Activated naive CD8-positive, alpha-beta T cell treated with anti-CD3 and anti-CD28 coated beads, Interleukin-2, amount 50 U/mL, for 24 hours (primary cell): ENCODE results near the gene RPP25.
"Not testable (repeated sequence)": the region's sequence is repeated elsewhere in the genome, so short reads cannot be mapped to it uniquely, and the experiment has no call there.

Experiments used
- ATAC-seq: fragments of 150-1000 bp; cut with Tn5 transposase; one replicate; pipeline ENCODE4 v1.10.0; 2021
- DNase-seq: peaks from one replicate; pipeline ENCODE4 v3.0.0; 2021
- H3K27ac Mint-ChIP-seq: one replicate; pipeline ENCODE4 v1.8.0; 2021; ENCODE audit warnings: mild to moderate bottlenecking, mixed read lengths
- H3K27me3 Mint-ChIP-seq: one replicate; pipeline ENCODE4 v1.8.0; 2021; ENCODE audit warnings: mixed read lengths
- H3K36me3 Mint-ChIP-seq: one replicate; pipeline ENCODE4 v1.8.0; 2021; ENCODE audit warnings: low read depth, mixed read lengths
- H3K4me1 Mint-ChIP-seq: one replicate; pipeline ENCODE4 v1.8.0; 2021; ENCODE audit warnings: mixed read lengths
- H3K4me3 Mint-ChIP-seq: one replicate; pipeline ENCODE4 v1.8.0; 2021; ENCODE audit warnings: mild to moderate bottlenecking, moderate library complexity, mixed read lengths
- H3K9me3 Mint-ChIP-seq: one replicate; pipeline ENCODE4 v1.8.0; 2021; ENCODE audit warnings: mixed read lengths

The RPP25 gene

DNA sequence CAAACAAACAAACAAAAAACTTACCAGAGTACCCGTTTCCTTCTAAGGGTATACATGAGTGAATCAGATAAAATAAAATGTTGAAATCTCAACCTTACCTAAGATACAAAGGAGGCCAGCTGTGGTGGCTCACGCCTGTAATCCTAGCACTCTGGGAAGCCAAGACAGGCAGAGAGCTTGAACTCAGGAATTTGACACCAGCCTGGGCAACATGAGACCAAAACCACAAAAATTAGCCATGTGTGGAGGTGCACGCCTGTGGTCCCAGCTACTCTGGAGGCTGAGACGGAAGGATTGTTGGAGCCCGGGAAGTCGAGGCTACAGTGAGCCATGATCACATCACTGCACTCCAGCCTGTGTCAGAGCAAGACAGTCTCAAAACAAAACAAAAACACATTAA, 38.9 kb downstream of the RPP25 start:
- Mint-ChIP-seq H3K4me1 (no peaks in the 10 kb centered on the region), H3K36me3 (peaks cover 60% of the 10 kb centered on the region), H3K27ac (no peak overlapping the region), H3K4me3 (no peak overlapping the region), H3K27me3 (no peaks in the 10 kb centered on the region), H3K9me3 (no peaks in the 10 kb centered on the region)
- ATAC-seq = no peak
- DNase-seq = no peak

DNA sequence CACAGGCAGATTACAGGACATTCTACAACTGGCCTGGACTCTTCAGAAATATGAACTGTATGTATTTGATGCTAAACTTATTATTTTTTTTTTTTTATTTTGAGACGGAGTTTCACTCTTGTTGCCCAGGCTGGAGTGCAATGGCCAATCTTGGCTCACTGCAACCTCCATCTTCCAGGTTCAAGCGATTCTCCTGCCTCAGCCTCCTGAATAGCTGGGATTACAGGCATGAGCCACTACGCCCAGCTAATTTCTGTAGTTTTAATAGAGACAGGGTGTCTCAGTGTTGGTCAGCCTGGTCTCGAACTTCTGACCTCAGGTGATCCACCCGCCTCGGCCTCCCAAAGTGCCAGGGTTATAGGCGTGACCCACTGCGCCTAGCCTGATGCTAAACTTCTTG, 42.8 kb downstream of the RPP25 start:
- not testable (repeated sequence) for ATAC-seq, H3K27me3 Mint-ChIP-seq, H3K9me3 Mint-ChIP-seq, DNase-seq, H3K27ac Mint-ChIP-seq, H3K4me3 Mint-ChIP-seq, H3K4me1 Mint-ChIP-seq
- peaks cover 38% of the 10 kb centered on the region for H3K36me3 Mint-ChIP-seq

DNA sequence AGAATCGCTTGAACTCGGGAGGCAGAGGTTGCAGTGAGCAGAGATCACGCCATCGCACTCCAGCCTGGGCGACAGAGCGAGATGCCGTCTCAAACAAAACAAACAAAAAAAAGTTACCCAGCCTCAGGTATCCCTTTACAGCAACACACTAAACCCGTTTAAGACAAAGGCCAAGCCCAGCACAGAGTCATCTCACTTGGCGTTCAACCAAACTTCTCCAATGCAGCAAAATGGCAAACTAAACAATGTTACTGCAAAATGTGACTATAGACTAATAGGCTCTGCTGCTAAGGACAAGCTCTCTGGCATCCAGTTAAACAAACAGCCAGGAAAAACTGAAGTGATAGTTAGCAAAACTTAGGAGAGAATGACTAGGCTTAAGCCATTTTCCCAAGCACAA, 43.5 kb downstream of the RPP25 start:
- no peak overlapping the region for H3K27ac Mint-ChIP-seq
- no peak overlapping the region for H3K4me3 Mint-ChIP-seq
- DNase-seq = no peak

DNA sequence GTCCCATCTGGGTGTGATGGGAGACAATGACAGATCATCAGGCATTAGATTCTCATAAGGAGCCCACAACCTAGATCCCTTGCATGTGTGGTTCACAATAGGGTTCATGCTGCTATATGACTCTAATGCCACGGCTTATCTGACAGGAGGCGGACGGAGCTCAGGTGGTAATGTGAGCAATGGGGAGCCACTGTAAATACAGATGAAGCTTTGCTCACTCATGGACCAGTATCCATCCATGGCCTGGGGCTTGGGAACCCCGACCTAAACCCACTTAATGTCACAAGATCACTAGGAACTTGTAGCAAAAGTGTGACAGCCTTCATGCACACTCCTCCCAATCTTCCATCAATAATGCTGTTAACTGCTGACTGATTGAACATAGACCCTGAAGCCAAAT, 47.9 kb downstream of the RPP25 start:
- Mint-ChIP-seq H3K4me1 (peaks cover 26% of the 10 kb centered on the region), H3K36me3 (peaks cover 28% of the 10 kb centered on the region), H3K27ac (no peak overlapping the region)

More for the DNA sequence above, 43.5 kb downstream of the RPP25 start:
- no peaks in the 10 kb centered on the region for H3K27me3 Mint-ChIP-seq
- H3K36me3 Mint-ChIP-seq = peaks cover 36% of the 10 kb centered on the region
- H3K4me1 Mint-ChIP-seq = no peaks in the 10 kb centered on the region
- H3K9me3 Mint-ChIP-seq = no peaks in the 10 kb centered on the region
- ATAC-seq = no peak

DNA sequence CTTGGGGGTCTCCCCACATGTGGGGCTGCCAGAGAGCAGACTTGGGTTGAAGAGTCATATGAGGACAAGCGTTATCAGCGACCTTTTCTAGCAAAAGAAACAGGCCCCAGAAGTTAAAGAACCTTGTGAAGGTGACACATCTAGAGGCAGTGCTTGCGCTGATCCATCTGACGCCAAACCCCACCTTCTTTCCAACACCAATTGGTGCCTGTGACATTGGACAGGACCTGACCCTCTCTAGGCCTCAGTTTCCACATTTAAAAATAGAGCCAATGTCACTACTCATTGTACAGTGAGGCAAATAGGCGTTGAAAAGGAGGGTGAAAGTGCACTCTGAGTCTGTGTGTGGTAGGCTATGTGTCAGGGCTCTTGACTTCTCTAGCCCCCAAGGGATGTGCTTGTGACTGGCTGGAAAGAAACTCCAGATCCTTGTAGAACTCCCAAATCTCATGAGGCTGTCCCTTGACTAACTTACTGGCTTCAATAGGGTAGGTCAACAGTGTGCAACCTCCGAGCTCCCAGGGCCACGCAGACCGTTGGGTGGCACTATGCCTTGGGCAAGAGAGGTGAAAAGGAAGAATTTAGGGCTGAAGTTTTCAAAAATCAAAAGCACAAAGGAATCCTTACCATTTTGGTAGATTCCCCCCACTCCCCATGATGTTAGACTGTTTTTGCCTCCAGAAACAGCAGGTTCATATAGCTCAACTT, 49.3 kb downstream of the RPP25 start:
- peak; percentile 50 for ATAC-seq
- Mint-ChIP-seq H3K36me3 (peaks cover 27% of the 10 kb centered on the region), H3K4me1 (peaks cover 31% of the 10 kb centered on the region), H3K4me3 (peak overlapping the region; percentile 94), H3K27me3 (no peaks in the 10 kb centered on the region), H3K27ac (peak overlapping the region; percentile 94), H3K9me3 (no peaks in the 10 kb centered on the region)
- no peak for DNase-seq

More for the DNA sequence above, 47.9 kb downstream of the RPP25 start:
- ATAC-seq (no peak), DNase-seq (no peak)
- no peaks in the 10 kb centered on the region for H3K9me3 Mint-ChIP-seq
- H3K27me3 Mint-ChIP-seq = no peaks in the 10 kb centered on the region
- no peak overlapping the region for H3K4me3 Mint-ChIP-seq

DNA sequence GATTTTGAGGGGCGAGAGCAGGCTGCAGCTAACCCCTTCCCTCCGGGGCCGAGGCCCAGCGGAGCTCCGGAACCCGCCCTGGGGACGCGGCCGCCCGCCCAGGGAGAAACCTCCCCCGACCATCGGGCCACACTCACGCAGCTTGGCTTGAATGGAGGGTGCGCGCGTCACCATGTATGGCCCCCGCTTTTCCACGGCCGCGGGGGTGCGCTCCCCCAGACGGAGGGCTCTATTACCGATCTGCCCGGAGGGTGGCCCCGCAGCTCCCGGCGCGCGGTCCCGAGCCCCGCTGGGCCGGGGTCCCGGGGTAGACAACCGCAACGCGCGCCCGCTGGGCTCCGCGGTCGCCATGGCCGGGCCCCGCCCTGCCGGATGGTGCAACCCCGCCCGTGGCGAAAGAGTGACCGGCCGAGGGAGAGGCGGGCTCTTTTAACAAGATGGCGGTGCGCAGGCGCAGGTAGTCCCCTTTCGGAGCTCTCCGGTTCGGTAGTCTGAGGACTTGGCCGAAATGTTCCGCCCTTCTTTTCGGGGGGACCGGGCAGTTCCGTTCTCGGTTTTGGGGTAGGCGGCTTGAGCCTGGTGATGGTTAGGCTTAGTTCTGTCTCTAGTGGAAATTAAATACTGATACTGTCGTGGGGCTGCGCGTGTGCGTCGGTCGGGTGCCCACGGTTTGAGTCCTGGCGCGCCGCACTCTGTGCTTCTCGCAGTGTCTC, 50.0 kb downstream of the RPP25 start, which contains the start of gene FAM219B:
TSS of gene FAM219B (minus strand) at position 402 of the 713 bp plus-strand sequence. CDS start at position 351, 51 bp downstream.
- Mint-ChIP-seq H3K4me3 (peak within 1 kb of the TSS; percentile 94), H3K27ac (peak within 1 kb of the TSS; percentile 94), H3K27me3 (no peaks in the 10 kb centered on the region), H3K36me3 (peaks cover 31% of the 10 kb centered on the region), H3K4me1 (peaks cover 38% of the 10 kb centered on the region), H3K9me3 (no peaks in the 10 kb centered on the region)
- ATAC-seq (peak; percentile 81), DNase-seq (peak; percentile 86)

GRCh38 chr15:74906067-74906449, 50.5 kb downstream of the RPP25 start:
- ATAC-seq (peak; percentile 35), DNase-seq (peak; percentile 41)
- Mint-ChIP-seq H3K36me3 (peaks cover 31% of the 10 kb centered on the region), H3K4me1 (peaks cover 39% of the 10 kb centered on the region), H3K4me3 (peak overlapping the region; percentile 94), H3K27me3 (no peaks in the 10 kb centered on the region), H3K27ac (peak overlapping the region; percentile 68), H3K9me3 (no peaks in the 10 kb centered on the region)
